GM23338 (cell line): ENCODE data around the gene ANKFN1.

Experiments
- CTCF ChIP-seq, 2 experiments: fragments of 200-600 bp in 1 of 2; sonication (generic) in 1 of 2; conservative IDR thresholded peaks; 2 replicates each; pipeline versions ENCODE4 v1.5.1 to v1.6.1; 2016 to 2017; ENCODE audit warnings: antibody characterized with exemption in 2 of 2, low read depth in 2 of 2, mild to moderate bottlenecking in 2 of 2, moderate library complexity in 1 of 2
- EZH2 ChIP-seq: fragments of 200-600 bp; sonication (generic); IDR thresholded peaks from one replicate; pipeline ENCODE4 v1.8.0; 2017; ENCODE audit warnings: antibody characterized with exemption, mild to moderate bottlenecking, low read depth; ENCODE audit not compliant: unreplicated experiment
- EZH2phosphoT487 ChIP-seq: fragments of 200-600 bp; sonication (generic); IDR thresholded peaks from one replicate; pipeline ENCODE4 v1.8.1; 2018; ENCODE audit warnings: antibody characterized with exemption; ENCODE audit not compliant: unreplicated experiment
- JUNB ChIP-seq: IDR thresholded peaks from one replicate; pipeline ENCODE4 v1.6.1; 2016; ENCODE audit warnings: antibody characterized with exemption; ENCODE audit not compliant: unreplicated experiment
- POLR2AphosphoS5 ChIP-seq: IDR thresholded peaks from 2 replicates; pipeline ENCODE4 v1.6.1; 2016; ENCODE audit warnings: antibody characterized with exemption, low read depth
- TF ChIP-seq, protein P1 (sequence below): IDR thresholded peaks from one replicate; pipeline ENCODE4 v1.6.1; 2018; ENCODE audit warnings: antibody characterized with exemption; ENCODE audit not compliant: unreplicated experiment
- TF ChIP-seq, protein P2 (sequence below): IDR thresholded peaks from 2 replicates; pipeline ENCODE4 v1.6.1; 2016; ENCODE audit warnings: antibody characterized with exemption

- TF ChIP-seq CTCF (conservative IDR thresholded peaks at IDR 0.05; ENCODE audit: low read depth in 2 of 2), result no peak
- no peak for TF ChIP-seq POLR2AphosphoS5
- no peak for TF ChIP-seq JUNB
- TF ChIP-seq EZH2, result no peak
- TF ChIP-seq, protein P1, sequence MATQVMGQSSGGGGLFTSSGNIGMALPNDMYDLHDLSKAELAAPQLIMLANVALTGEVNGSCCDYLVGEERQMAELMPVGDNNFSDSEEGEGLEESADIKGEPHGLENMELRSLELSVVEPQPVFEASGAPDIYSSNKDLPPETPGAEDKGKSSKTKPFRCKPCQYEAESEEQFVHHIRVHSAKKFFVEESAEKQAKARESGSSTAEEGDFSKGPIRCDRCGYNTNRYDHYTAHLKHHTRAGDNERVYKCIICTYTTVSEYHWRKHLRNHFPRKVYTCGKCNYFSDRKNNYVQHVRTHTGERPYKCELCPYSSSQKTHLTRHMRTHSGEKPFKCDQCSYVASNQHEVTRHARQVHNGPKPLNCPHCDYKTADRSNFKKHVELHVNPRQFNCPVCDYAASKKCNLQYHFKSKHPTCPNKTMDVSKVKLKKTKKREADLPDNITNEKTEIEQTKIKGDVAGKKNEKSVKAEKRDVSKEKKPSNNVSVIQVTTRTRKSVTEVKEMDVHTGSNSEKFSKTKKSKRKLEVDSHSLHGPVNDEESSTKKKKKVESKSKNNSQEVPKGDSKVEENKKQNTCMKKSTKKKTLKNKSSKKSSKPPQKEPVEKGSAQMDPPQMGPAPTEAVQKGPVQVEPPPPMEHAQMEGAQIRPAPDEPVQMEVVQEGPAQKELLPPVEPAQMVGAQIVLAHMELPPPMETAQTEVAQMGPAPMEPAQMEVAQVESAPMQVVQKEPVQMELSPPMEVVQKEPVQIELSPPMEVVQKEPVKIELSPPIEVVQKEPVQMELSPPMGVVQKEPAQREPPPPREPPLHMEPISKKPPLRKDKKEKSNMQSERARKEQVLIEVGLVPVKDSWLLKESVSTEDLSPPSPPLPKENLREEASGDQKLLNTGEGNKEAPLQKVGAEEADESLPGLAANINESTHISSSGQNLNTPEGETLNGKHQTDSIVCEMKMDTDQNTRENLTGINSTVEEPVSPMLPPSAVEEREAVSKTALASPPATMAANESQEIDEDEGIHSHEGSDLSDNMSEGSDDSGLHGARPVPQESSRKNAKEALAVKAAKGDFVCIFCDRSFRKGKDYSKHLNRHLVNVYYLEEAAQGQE, result no peak
- TF ChIP-seq, protein P2, sequence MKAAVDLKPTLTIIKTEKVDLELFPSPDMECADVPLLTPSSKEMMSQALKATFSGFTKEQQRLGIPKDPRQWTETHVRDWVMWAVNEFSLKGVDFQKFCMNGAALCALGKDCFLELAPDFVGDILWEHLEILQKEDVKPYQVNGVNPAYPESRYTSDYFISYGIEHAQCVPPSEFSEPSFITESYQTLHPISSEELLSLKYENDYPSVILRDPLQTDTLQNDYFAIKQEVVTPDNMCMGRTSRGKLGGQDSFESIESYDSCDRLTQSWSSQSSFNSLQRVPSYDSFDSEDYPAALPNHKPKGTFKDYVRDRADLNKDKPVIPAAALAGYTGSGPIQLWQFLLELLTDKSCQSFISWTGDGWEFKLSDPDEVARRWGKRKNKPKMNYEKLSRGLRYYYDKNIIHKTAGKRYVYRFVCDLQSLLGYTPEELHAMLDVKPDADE, result no peak
- TF ChIP-seq EZH2phosphoT487, result no peak
Measured at GRCh38 chr17:56545106-56545505, 391.8 kb downstream of the ANKFN1 start.
